Right lobe of liver (tissue), 4 donors: ENCODE measurements around the gene NDUFA5.
A peak's percentile ranks its signal among the peaks of the same experiment; 100 is the strongest.

ENCODE experiments used
- POLR2A ChIP-seq: fragments of 450-650 bp; IDR thresholded peaks from one replicate; pipeline ENCODE4 v1.6.1; 2017; ENCODE audit warnings: antibody characterized with exemption, mild to moderate bottlenecking
- TF ChIP-seq, protein P1 (sequence below), 4 donors: fragments of 200-600 bp in 3 of 4; fragments of 450-650 bp in 1 of 4; IDR thresholded peaks; one replicate each; pipeline versions ENCODE4 v1.5.1 to v1.8.0; 2016 to 2022; ENCODE audit warnings: antibody characterized with exemption in 4 of 4, mild to moderate bottlenecking in 2 of 4
- donor health status: DM: no; HTN: no; CAD: no.
- donor health status: DM: no; HTN: no; CAD: no.
- donor health status: DM: no; HTN: yes; CAD: no.

DNA sequence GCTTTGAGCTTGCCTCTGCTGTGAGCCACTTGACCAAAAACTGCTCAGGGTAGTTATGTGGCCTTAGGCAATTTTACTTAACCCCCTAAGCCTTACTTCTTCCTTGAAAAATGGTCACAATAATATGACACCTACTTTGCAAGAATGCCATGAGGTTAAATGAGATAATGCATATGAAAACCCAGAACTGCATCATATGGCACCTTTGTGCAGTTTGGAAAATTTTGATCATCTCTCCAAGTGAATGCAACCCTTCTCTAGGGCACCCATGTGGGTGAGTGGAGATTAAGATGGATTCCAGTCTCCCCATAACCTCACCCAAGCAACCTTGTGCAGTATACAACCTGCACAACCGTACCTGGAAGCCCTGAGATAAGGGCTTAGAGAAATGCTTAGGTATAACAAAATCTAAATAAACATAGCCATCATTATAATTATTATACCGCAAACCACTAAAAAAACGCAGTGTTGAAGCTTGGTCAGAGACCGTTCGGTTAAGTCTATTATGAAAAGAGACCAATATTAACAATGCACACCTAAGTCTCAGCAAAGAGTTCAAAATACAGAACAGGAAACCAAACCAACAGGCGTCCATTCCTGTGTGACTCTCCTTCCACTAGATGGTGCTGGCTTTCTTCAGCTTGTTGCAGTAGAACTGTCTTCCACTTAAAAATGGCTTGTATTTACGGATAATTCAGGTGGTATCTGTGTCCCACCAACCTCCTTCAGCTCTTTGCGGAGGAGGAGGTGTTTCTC, 23.0 kb upstream of the NDUFA5 start:
- TF ChIP-seq, protein P1, sequence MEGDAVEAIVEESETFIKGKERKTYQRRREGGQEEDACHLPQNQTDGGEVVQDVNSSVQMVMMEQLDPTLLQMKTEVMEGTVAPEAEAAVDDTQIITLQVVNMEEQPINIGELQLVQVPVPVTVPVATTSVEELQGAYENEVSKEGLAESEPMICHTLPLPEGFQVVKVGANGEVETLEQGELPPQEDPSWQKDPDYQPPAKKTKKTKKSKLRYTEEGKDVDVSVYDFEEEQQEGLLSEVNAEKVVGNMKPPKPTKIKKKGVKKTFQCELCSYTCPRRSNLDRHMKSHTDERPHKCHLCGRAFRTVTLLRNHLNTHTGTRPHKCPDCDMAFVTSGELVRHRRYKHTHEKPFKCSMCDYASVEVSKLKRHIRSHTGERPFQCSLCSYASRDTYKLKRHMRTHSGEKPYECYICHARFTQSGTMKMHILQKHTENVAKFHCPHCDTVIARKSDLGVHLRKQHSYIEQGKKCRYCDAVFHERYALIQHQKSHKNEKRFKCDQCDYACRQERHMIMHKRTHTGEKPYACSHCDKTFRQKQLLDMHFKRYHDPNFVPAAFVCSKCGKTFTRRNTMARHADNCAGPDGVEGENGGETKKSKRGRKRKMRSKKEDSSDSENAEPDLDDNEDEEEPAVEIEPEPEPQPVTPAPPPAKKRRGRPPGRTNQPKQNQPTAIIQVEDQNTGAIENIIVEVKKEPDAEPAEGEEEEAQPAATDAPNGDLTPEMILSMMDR (IDR thresholded peaks at IDR 0.05): peak; percentile 73 to 84 (median 80)
- TF ChIP-seq POLR2A: no peak
